ENCODE data around the gene PIP5K1C. TPM values are rescaled to one million over a fixed set of nuclear protein-coding genes. Genes with fewer than 3 reads are reported as not detected.

The PIP5K1C gene
- total RNA-seq, 1 donor from 2014 or later = 42.0 TPM

DNA sequence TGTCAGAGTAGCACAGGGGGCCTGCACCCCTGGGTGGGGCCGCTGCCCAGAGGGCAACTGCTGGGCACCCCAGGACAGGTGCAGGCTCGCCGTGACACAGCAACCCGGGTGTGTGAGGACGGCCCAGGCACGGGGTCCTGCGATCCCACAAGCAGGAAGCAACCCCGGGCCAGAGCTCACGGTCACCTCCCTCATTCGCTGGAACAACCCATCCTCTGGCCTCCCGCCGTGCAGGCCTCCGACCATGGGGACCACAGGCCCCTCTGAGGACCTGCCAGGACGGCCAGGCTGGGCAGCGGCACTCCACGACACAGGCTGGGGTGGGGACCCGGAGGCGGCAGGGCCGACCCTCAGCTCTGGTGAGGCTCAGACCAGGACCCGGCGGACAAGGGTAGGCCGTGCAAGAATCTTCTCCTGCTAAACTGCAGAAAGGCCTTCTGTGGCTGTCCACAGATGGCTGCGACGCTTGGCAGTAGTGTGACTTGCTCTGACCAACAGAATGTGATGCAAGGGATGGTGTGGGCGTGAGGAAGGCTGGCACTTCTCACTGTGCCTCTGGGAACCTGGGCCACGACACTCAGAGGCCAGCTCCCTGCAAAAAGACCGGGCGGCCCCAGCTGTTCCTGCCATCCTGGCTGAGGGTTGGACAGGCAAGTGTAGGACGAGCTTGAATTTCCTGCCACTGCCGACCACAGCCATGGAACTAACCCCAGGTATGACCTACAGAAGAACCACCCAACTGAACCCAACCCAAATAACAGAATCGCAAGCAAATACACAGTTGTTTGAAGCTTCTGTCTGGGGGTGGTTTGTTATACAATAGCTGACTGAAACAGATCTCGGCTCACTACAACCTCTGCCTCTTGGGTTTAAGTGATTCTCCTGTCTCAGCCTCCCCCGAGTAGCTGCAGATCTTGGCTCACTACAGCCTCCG lies 26.5 kb downstream of the PIP5K1C start:
- Histone ChIP-seq H3K4me2 (ENCODE audit: low read length) (no peak overlapping the region), H3K27ac (ENCODE audit: low read depth, low read length) (no peak overlapping the region), H4K20me1 (ENCODE audit: insufficient read depth, low read length) (peaks cover 56% of the 10 kb centered on the region), H3K4me1 (ENCODE audit: insufficient read depth, low read length) (peaks cover 36% of the 10 kb centered on the region), H2AFZ (ENCODE audit: low read depth, low read length) (no peak overlapping the region), H3K9me3 (ENCODE audit: insufficient read depth, low read depth, low read length) (no peaks in the 10 kb centered on the region), H3K27me3 (ENCODE audit: insufficient read depth, low read length) (no peaks in the 10 kb centered on the region), H3K9ac (ENCODE audit: low read length) (no peak overlapping the region), H3K79me2 (ENCODE audit: insufficient read depth, low read length) (peaks cover 73% of the 10 kb centered on the region), H3K4me3 (ENCODE audit: insufficient read depth, low read depth, low read length) (no peak overlapping the region), H3K36me3 (ENCODE audit: insufficient read depth, low read length) (no peaks in the 10 kb centered on the region)
- Mint-ChIP-seq H3K4me3 (ENCODE audit: unreplicated experiment) (no peak overlapping the region), H3K27ac (ENCODE audit: unreplicated experiment) (no peak overlapping the region), H3K9me3 (ENCODE audit: unreplicated experiment) (no peaks in the 10 kb centered on the region), H3K36me3 (ENCODE audit: low read depth, unreplicated experiment) (peaks cover 4% of the 10 kb centered on the region), H3K4me1 (ENCODE audit: low read depth, unreplicated experiment) (peaks cover 12% of the 10 kb centered on the region), H3K27me3 (ENCODE audit: low read depth, unreplicated experiment) (no peaks in the 10 kb centered on the region)
- no peak for DNase-seq (ENCODE audit: low read depth)
- FAIRE-seq = no peak
- TF ChIP-seq EZH2 (IDR thresholded peaks at IDR 0.05; ENCODE audit: insufficient read depth, low read length) = no peak

DNA sequence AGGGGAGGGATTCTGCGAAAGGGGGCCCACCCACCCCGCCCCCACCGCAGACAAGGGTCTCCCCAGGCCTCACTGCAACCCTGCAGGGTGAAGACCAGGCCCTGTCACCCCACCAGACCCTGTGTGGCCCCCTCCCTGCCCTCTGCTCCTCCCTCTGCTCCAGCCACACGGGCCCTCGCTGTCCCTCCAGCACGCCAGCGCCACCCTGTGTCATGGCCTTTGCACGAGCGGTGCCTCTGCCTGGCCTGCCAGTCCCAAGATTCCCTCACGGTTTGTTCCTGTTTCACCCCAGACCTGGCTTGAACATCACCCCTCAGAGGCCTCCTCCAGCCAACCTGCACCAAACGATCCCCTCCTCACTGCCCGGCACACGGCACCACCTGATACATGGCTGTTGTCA lies 27.3 kb downstream of the PIP5K1C start:
- H3K27me3 Mint-ChIP-seq (ENCODE audit: low read depth, unreplicated experiment) = no peaks in the 10 kb centered on the region
- no peaks in the 10 kb centered on the region for H3K9me3 Mint-ChIP-seq (ENCODE audit: unreplicated experiment)
- H3K4me1 ChIP-seq (ENCODE audit: insufficient read depth, low read length) = peaks cover 44% of the 10 kb centered on the region
- no peaks in the 10 kb centered on the region for H3K9me3 ChIP-seq (ENCODE audit: insufficient read depth, low read depth, low read length)
- no peak overlapping the region for H2AFZ ChIP-seq (ENCODE audit: low read depth, low read length)
- H3K36me3 Mint-ChIP-seq (ENCODE audit: low read depth, unreplicated experiment) = peaks cover 4% of the 10 kb centered on the region
- peaks cover 20% of the 10 kb centered on the region for H3K4me1 Mint-ChIP-seq (ENCODE audit: low read depth, unreplicated experiment)
- DNase-seq (ENCODE audit: low read depth) = no peak
- peaks cover 50% of the 10 kb centered on the region for H4K20me1 ChIP-seq (ENCODE audit: insufficient read depth, low read length)
- H3K27ac Mint-ChIP-seq (ENCODE audit: unreplicated experiment) = no peak overlapping the region
- no peak overlapping the region for H3K9ac ChIP-seq (ENCODE audit: low read length)
- H3K27ac ChIP-seq (ENCODE audit: low read depth, low read length) = no peak overlapping the region
- TF ChIP-seq EZH2 (IDR thresholded peaks at IDR 0.05; ENCODE audit: insufficient read depth, low read length) = no peak
- no peaks in the 10 kb centered on the region for H3K27me3 ChIP-seq (ENCODE audit: insufficient read depth, low read length)
- FAIRE-seq = no peak
- no peak overlapping the region for H3K4me2 ChIP-seq (ENCODE audit: low read length)
- H3K36me3 ChIP-seq (ENCODE audit: insufficient read depth, low read length) = no peaks in the 10 kb centered on the region
- no peak overlapping the region for H3K4me3 ChIP-seq (ENCODE audit: insufficient read depth, low read depth, low read length)
- peaks cover 72% of the 10 kb centered on the region for H3K79me2 ChIP-seq (ENCODE audit: insufficient read depth, low read length)
- H3K4me3 Mint-ChIP-seq (ENCODE audit: unreplicated experiment) = no peak overlapping the region

DNA sequence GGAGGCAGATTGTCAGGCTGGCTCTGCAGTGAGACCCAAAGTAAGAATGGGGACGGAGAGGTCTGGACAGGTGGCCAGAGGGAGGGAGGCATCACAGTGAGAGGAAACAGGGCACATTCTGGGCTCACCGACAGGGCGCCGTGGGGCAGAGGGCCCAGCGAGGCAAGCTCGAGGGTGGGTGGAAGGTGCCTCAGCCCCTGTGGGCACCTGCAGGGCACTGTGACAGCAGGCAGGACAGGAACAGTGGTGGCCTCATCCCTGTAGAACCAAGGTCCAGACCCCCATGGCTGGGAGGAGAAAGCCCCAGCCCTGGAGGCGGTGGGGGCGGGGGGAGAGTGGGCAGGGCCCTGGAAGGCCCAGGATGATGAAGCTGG lies 27.7 kb downstream of the PIP5K1C start:
- peak overlapping the region; percentile 62 for H3K27ac Mint-ChIP-seq (ENCODE audit: unreplicated experiment)

More for the DNA sequence above, 27.7 kb downstream of the PIP5K1C start:
- Histone ChIP-seq H3K9me3 (ENCODE audit: insufficient read depth, low read depth, low read length) (no peaks in the 10 kb centered on the region), H3K36me3 (ENCODE audit: insufficient read depth, low read length) (no peaks in the 10 kb centered on the region), H3K27ac (ENCODE audit: low read depth, low read length) (no peak overlapping the region), H4K20me1 (ENCODE audit: insufficient read depth, low read length) (peaks cover 52% of the 10 kb centered on the region), H2AFZ (ENCODE audit: low read depth, low read length) (no peak overlapping the region), H3K9ac (ENCODE audit: low read length) (peak overlapping the region; percentile 81), H3K27me3 (ENCODE audit: insufficient read depth, low read length) (no peaks in the 10 kb centered on the region), H3K4me2 (ENCODE audit: low read length) (peak overlapping the region; percentile 78), H3K4me3 (ENCODE audit: insufficient read depth, low read depth, low read length) (no peak overlapping the region), H3K4me1 (ENCODE audit: insufficient read depth, low read length) (peaks cover 44% of the 10 kb centered on the region), H3K79me2 (ENCODE audit: insufficient read depth, low read length) (peaks cover 72% of the 10 kb centered on the region)
- TF ChIP-seq EZH2 (IDR thresholded peaks at IDR 0.05; ENCODE audit: insufficient read depth, low read length) = no peak
- Mint-ChIP-seq H3K9me3 (ENCODE audit: unreplicated experiment) (no peaks in the 10 kb centered on the region), H3K27me3 (ENCODE audit: low read depth, unreplicated experiment) (no peaks in the 10 kb centered on the region), H3K36me3 (ENCODE audit: low read depth, unreplicated experiment) (peaks cover 4% of the 10 kb centered on the region), H3K4me1 (ENCODE audit: low read depth, unreplicated experiment) (peaks cover 20% of the 10 kb centered on the region), H3K4me3 (ENCODE audit: unreplicated experiment) (no peak overlapping the region)
- no peak for DNase-seq (ENCODE audit: low read depth)
- FAIRE-seq = no peak

All from astrocyte (in vitro differentiated cells and primary cell).